HepG2 (cell line): Measurements from ENCODE around the gene THRSP. TPM values are rescaled to one million over a fixed set of nuclear protein-coding genes. Genes with fewer than 3 reads are reported as not detected.

Experiments
- DBP ChIP-seq: sonication (generic); formaldehyde crosslinking; IDR thresholded peaks from 2 replicates; pipeline ENCODE4 v1.4.0; 2020; ENCODE audit warnings: missing genetic modification reagents; ENCODE audit errors: not compliant biosample characterization
- GABPA ChIP-seq, 2 experiments: IDR thresholded peaks; 2 replicates each; pipeline ENCODE4 v1.6.1; 2011 to 2016; ENCODE audit warnings: low read depth in 2 of 2, low read length in 1 of 2, missing biosample characterization in 1 of 2, missing genetic modification characterization in 1 of 2
- GZF1 ChIP-seq: sonication (generic); formaldehyde crosslinking; IDR thresholded peaks from 2 replicates; pipeline ENCODE4 v1.5.1; 2020; ENCODE audit warnings: mild to moderate bottlenecking, missing genetic modification reagents
- JUND ChIP-seq: sonication (generic); formaldehyde crosslinking; IDR thresholded peaks from 2 replicates; pipeline ENCODE4 v1.8.0; 2022; ENCODE audit warnings: mild to moderate bottlenecking, missing genetic modification reagents
- NR2F6 ChIP-seq, 2 experiments: IDR thresholded peaks; 2 replicates each; pipeline ENCODE4 v1.6.1; 2016; ENCODE audit warnings: antibody characterized with exemption in 1 of 2, mild to moderate bottlenecking in 1 of 2
- RAD21 ChIP-seq: fragments of 450-650 bp; formaldehyde crosslinking; IDR thresholded peaks from 2 replicates; pipeline ENCODE4 v1.5.0; 2020; ENCODE audit warnings: mild to moderate bottlenecking
- REL ChIP-seq: sonication (generic); formaldehyde crosslinking; conservative IDR thresholded peaks from 2 replicates; pipeline ENCODE4 v1.8.0; 2022; ENCODE audit warnings: mild to moderate bottlenecking, missing genetic modification reagents, moderate library complexity
- RFX3 ChIP-seq: IDR thresholded peaks from 2 replicates; pipeline ENCODE4 v1.6.1; 2016; ENCODE audit warnings: missing biosample characterization, missing genetic modification reagents
- SIX1 ChIP-seq: sonication (generic); formaldehyde crosslinking; IDR thresholded peaks from 2 replicates; pipeline ENCODE4 v1.4.0; 2020; ENCODE audit warnings: missing genetic modification reagents, borderline replicate concordance
- TOPORS ChIP-seq: sonication (generic); formaldehyde crosslinking; IDR thresholded peaks from 2 replicates; pipeline ENCODE4 v1.8.0; 2023; ENCODE audit warnings: mild to moderate bottlenecking, missing genetic modification reagents
- ZFP36L1 ChIP-seq: sonication (generic); formaldehyde crosslinking; IDR thresholded peaks from 2 replicates; pipeline ENCODE4 v1.8.0; 2022; ENCODE audit warnings: mild to moderate bottlenecking, missing genetic modification reagents, moderate library complexity
- ZMYM3 ChIP-seq: sonication (generic); formaldehyde crosslinking; IDR thresholded peaks from 2 replicates; pipeline ENCODE4 v1.5.1; 2020; ENCODE audit warnings: mild to moderate bottlenecking, missing genetic modification reagents
- ZNF121 ChIP-seq: sonication (generic); formaldehyde crosslinking; IDR thresholded peaks from 2 replicates; pipeline ENCODE4 v1.5.0; 2020; ENCODE audit warnings: mild to moderate bottlenecking, missing genetic modification reagents
- ZNF224 ChIP-seq: sonication (generic); formaldehyde crosslinking; IDR thresholded peaks from 2 replicates; pipeline ENCODE4 v1.5.0; 2020; ENCODE audit warnings: mild to moderate bottlenecking, missing genetic modification reagents
- ZNF530 ChIP-seq: sonication (generic); formaldehyde crosslinking; IDR thresholded peaks from 2 replicates; pipeline ENCODE4 v1.5.0; 2020; ENCODE audit warnings: low read depth, mild to moderate bottlenecking, missing genetic modification reagents
- ZNF558 ChIP-seq: sonication (generic); formaldehyde crosslinking; IDR thresholded peaks from 2 replicates; pipeline ENCODE4 v1.9.0; 2022; ENCODE audit warnings: mild to moderate bottlenecking, missing genetic modification reagents, borderline replicate concordance
- ZNF564 ChIP-seq: sonication (generic); formaldehyde crosslinking; IDR thresholded peaks from 2 replicates; pipeline ENCODE4 v1.8.1; 2023; ENCODE audit warnings: mild to moderate bottlenecking, missing genetic modification reagents
- ZNF605 ChIP-seq: sonication (generic); formaldehyde crosslinking; IDR thresholded peaks from 2 replicates; pipeline ENCODE4 v1.8.0; 2022; ENCODE audit warnings: mild to moderate bottlenecking, missing genetic modification reagents
- ZNF672 ChIP-seq: sonication (generic); formaldehyde crosslinking; IDR thresholded peaks from 2 replicates; pipeline ENCODE4 v1.8.1; 2022; ENCODE audit warnings: missing genetic modification reagents
- ZNF687 ChIP-seq: sonication (generic); formaldehyde crosslinking; IDR thresholded peaks from 2 replicates; pipeline ENCODE4 v1.5.1; 2020; ENCODE audit warnings: mild to moderate bottlenecking, missing genetic modification reagents, moderate library complexity
- ZNF713 ChIP-seq: sonication (generic); formaldehyde crosslinking; IDR thresholded peaks from 2 replicates; pipeline ENCODE4 v1.4.0; 2020; ENCODE audit warnings: mild to moderate bottlenecking, missing genetic modification reagents
- polyA plus RNA-seq, 8 experiments: library from polyadenylated mRNA; depleted of rRNA in 3 of 8; stranded (reverse) in 7 of 8; unstranded in 1 of 8; fragments of >200 nt; fragmentation: Illumina TruSeq in 4 of 8; extraction: Trizol in 4 of 8; gene quantifications; 2 replicates each; pipeline versions ENCODE4 v1.2.1 to v1.2.3, GENCODE V29; 2011 to 2016; ENCODE audit warnings: low read depth in 4 of 8, missing spikeins in 1 of 8, mixed read lengths in 1 of 8; ENCODE audit not compliant: insufficient read depth in 1 of 8
- total RNA-seq, 5 experiments: library from RNA; depleted of rRNA; stranded (reverse); fragments of >200 nt; fragmentation: Illumina TruSeq; extraction: Trizol; gene quantifications; 2 replicates each; pipeline ENCODE4 v1.2.3, GENCODE V29; 2016; ENCODE audit warnings: low read depth in 1 of 5
- TF ChIP-seq, protein P1 (sequence below): sonication (generic); formaldehyde crosslinking; IDR thresholded peaks from 2 replicates; pipeline ENCODE4 v1.8.0; 2022; ENCODE audit warnings: low read depth, missing genetic modification reagents

The THRSP gene
- total and polyA plus RNA-seq, 2 of the 13 experiments (the other 11 are each of a cell fraction or from before 2014, with no cell fraction given) = 0.13 to 0.58 TPM

DNA sequence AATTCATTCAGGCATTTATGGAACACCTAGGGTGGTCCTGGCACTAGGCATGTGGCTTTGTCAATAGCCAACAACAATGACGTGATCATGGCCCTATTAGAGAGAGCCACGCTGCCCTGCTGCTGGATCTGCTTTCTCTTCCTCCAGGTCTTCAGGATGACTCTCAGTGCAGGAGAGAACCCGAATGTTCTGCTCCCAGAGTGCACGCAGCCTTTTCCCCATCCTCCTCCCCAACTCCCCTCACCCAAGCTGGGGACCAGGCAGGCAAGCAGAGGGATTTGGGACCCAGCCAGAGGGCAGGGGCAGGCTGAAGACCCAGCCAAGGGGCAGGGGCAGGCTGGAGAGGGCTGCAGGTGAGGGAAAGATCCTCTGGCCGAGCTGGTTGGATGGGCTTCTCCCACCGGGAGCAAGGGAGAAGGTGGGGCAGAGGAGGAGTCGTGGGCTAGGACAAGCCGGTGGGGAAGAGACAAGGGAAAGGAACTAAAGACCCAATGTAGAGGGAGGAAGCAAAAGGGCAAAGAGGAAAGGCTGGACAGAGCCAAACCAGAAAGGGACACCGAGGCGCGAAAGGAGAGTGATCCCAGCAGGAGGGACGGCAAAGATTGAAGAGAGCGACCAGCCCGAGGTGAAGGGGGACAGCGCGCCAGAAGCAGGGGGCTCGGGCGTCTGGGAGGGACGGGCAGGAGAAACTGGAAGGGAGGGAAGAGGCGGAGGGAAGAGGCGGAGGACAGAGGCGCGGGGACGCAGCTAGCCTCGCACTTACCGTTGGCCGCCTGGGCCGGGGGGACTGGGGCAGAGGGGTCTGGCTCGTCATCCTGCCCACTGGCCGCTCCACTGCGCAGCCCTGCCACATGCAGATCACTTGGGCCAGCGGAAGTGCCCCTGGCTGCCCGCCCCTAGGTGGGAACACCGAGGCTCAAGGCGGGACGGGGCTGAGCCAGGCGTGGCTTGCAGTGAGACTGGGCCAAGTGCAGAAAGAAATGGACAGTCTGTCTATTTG is 41.0 kb upstream of the THRSP start, which contains the start of gene KCTD14 (continued):
- TF ChIP-seq, protein P1, sequence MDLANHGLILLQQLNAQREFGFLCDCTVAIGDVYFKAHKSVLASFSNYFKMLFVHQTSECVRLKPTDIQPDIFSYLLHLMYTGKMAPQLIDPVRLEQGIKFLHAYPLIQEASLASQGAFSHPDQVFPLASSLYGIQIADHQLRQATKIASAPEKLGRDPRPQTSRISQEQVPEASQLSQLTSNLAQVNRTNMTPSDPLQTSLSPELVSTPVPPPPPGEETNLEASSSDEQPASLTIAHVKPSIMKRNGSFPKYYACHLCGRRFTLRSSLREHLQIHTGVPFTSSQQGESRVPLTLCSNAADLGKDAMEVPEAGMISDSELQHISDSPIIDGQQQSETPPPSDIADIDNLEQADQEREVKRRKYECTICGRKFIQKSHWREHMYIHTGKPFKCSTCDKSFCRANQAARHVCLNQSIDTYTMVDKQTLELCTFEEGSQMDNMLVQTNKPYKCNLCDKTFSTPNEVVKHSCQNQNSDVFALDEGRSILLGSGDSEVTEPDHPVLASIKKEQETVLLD (CRISPR knock-in tag) = peak; percentile 60; the same call in 1 of the 2 replicates
- 0 out of 2 replicates have a peak, but pooled peaks have one; percentile 36 for TF ChIP-seq REL (CRISPR knock-in tag)
- peak; percentile 77; the same call in 1 of the 2 replicates for TF ChIP-seq ZNF558 (CRISPR knock-in tag)
- TF ChIP-seq JUND = no peak
- TF ChIP-seq ZNF564 (CRISPR knock-in tag) = no peak
- peak; percentile 65; the same call in 1 of the 2 replicates for TF ChIP-seq TOPORS (CRISPR knock-in tag)
- no peak for TF ChIP-seq ZNF530 (CRISPR knock-in tag)
- peak; percentile 47; the same call in 1 of the 2 replicates for TF ChIP-seq GABPA (IDR thresholded peaks at IDR 0.05; ENCODE audit: low read depth, low read length)
- peak; percentile 77 for TF ChIP-seq GABPA (CRISPR knock-in tag; IDR thresholded peaks at IDR 0.05; ENCODE audit: low read depth)
- no peak for TF ChIP-seq DBP (CRISPR knock-in tag)
- TF ChIP-seq GZF1 (CRISPR knock-in tag) = 0 out of 2 replicates have a peak, but pooled peaks have one; percentile 46
- no peak for TF ChIP-seq RFX3 (CRISPR knock-in tag)
- TF ChIP-seq ZMYM3 (CRISPR knock-in tag) = peak; percentile 71; the same call in 1 of the 2 replicates
- no peak for TF ChIP-seq ZFP36L1 (CRISPR knock-in tag)
- TF ChIP-seq RAD21 = no peak
- TF ChIP-seq ZNF605 = no peak; the same call in 1 of the 2 replicates
- TF ChIP-seq ZNF672 (CRISPR knock-in tag) = no peak
- no peak; the same call in 1 of the 2 replicates for TF ChIP-seq ZNF224
- TF ChIP-seq SIX1 (CRISPR knock-in tag) = no peak
- TF ChIP-seq ZNF121 (CRISPR knock-in tag) = peak; percentile 30; the same call in 1 of the 2 replicates
- TF ChIP-seq ZNF687 = peak; percentile 99
- no peak for TF ChIP-seq ZNF713
- TF ChIP-seq NR2F6 (IDR thresholded peaks at IDR 0.05) = no peak
- TF ChIP-seq NR2F6 (CRISPR knock-in tag; IDR thresholded peaks at IDR 0.05) = peak; percentile 19; the same call in 1 of the 2 replicates
